AG09319 (cell line): ENCODE data around the gene ESRRA.
"Not testable (repeated sequence)": the region's sequence is repeated elsewhere in the genome, so short reads cannot be mapped to it uniquely, and the experiment has no call there.

Source experiments
- DNase-seq: peaks from one replicate; pipeline ENCODE4 v3.0.0-alpha.2; 2010; ENCODE audit warnings: low read depth; ENCODE audit errors: extremely low read depth
- TF ChIP-seq, protein P1 (sequence below): IDR thresholded peaks from 2 replicates; pipeline ENCODE4 v1.5.1; 2011; ENCODE audit warnings: low read depth, mild to moderate bottlenecking, inconsistent platforms, low read length, moderate library complexity

ESRRA gene

DNA sequence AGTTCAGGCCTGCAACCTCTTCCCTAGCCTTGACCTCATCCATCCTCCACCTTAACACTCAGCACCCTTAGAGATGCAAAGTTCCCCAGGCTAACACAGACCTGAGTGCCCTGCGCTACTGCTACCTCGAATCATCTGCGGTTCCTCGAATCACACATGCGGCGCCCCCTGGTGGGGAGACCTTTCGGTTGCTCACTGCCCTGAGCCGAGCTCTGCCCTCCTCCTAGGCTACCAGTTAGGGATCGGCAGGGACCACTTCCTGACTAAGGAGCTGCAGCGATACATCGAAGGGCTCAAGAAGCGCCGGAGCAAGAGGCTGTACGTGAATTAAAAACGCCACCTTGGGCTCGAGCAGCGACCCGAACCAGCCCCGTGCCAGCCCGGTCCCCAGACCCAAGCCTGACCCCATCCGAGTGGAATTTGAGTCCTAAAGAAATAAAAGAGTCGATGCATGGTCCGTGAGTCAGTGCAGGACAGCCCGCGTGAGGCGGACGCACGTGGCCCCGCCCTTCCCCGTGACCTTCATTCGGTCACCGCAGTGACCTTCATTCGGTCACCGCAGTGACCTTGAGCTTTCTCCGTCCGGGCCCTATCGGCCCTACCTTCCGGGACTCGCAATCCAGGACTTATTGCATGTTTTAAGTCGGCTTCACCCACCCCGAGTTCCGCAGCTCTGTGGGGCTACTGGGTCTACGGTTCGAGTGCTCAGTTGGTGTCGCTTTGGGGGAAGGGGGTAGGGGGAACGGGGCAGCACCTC, 830 bp upstream of the ESRRA start:
- DNase-seq, result peak; percentile 63
- TF ChIP-seq, protein P1, sequence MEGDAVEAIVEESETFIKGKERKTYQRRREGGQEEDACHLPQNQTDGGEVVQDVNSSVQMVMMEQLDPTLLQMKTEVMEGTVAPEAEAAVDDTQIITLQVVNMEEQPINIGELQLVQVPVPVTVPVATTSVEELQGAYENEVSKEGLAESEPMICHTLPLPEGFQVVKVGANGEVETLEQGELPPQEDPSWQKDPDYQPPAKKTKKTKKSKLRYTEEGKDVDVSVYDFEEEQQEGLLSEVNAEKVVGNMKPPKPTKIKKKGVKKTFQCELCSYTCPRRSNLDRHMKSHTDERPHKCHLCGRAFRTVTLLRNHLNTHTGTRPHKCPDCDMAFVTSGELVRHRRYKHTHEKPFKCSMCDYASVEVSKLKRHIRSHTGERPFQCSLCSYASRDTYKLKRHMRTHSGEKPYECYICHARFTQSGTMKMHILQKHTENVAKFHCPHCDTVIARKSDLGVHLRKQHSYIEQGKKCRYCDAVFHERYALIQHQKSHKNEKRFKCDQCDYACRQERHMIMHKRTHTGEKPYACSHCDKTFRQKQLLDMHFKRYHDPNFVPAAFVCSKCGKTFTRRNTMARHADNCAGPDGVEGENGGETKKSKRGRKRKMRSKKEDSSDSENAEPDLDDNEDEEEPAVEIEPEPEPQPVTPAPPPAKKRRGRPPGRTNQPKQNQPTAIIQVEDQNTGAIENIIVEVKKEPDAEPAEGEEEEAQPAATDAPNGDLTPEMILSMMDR, result peak; percentile 90

DNA sequence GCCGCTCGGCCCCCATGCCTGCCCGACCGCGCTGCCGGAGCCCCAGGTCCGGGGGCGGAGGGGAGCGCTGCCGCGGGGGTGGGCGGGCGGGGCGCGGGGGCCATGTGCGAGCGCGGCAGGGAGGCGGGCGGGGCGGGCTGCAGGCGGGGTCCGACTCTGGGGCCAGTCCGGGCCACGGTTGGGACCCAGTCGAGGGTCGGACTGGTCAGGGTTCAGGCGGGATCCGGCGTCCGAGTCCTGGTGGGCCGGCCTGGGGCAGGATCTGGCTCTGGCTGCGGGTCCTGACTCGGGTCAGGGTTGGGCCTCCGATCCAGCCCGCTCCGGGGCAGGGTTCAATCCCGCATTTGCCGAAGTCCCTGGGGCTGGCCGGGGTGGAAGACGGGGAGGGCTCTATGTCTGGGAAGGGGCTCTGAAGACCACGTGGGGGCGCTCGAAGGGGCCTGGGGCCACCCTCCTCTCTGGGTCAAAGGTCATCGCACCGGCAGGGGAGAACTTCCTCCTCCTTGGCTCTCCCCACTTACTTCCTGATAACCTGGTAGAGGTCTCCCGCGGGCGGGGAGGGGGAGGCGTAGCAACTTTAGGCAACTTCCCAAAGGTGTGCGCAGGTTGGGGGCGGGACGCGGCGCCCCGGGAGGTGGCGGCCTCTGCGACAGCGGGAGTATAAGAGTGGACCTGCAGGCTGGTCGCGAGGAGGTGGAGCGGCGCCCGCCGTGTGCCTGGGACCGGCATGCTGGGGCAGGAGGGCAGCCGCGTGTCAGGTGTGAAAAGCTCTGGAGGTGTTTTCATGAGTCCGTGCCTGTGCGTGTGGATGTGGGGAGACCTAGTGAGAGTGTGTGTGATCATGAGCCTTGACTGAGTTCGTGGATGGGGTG, 603 bp downstream of the ESRRA start:
- DNase-seq, result no peak
- TF ChIP-seq, protein P1, result peak; percentile 28

DNA sequence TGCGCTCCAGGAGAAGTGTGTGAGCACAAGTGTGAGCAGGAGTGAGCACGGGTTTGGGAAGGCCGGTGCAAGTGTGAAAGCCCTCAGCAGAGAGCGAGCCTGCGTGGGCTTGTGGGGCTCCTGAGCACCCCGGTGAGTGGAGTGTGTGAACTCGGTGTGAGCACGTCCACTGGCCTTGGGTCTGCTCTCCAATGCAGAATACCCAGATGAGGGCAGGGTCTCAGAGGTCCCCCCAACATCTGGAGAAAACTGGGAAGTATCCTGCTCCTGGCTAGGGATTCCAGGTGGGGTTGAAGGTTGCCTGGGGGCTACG, 1.2 kb downstream of the ESRRA start:
- DNase-seq, result no peak
- TF ChIP-seq, protein P1, result no peak

DNA sequence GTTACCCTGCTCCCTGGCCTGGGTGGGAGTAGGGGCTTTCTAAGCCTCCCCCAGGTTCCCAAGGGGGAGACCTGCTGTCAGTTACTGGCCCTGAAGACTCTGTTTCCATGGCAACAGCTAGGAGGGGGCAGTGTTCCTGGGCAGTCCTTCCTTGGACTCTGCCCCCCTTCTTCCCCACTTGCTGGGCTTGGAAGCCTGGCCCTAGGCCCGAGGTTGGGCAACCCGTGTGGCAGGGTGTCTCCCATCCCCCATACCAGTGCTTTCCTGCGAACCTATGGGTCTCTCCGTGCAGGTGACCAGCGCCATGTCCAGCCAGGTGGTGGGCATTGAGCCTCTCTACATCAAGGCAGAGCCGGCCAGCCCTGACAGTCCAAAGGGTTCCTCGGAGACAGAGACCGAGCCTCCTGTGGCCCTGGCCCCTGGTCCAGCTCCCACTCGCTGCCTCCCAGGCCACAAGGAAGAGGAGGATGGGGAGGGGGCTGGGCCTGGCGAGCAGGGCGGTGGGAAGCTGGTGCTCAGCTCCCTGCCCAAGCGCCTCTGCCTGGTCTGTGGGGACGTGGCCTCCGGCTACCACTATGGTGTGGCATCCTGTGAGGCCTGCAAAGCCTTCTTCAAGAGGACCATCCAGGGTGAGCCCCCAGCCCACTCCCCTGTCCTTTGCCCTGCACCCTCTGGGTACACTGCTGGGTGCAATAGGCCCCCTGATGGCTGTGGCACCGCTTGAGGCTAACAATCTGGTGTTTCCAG, 1.7 kb downstream of the ESRRA start:
- TF ChIP-seq, protein P1, result no peak
- DNase-seq, result no peak

DNA sequence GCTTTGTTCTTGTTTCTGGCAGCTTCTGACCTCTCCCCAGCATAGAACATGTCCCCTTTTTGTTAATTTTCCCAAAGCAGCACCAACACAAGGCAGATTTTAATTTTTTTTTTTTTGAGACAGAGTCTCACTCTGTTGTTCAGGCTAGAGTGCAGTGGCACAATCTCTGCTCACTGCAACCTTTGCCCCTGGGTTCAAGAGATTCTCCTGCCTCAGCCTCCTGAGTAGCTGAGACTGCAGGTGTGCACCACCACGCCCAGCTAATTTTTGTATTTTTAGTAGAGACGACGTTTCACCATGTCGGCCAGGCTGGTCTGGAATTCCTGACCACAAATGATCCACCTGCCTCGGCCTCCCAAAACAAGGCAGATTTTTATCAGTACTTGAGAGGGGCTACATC, 2.5 kb downstream of the ESRRA start:
- not testable (repeated sequence) for DNase-seq

DNA sequence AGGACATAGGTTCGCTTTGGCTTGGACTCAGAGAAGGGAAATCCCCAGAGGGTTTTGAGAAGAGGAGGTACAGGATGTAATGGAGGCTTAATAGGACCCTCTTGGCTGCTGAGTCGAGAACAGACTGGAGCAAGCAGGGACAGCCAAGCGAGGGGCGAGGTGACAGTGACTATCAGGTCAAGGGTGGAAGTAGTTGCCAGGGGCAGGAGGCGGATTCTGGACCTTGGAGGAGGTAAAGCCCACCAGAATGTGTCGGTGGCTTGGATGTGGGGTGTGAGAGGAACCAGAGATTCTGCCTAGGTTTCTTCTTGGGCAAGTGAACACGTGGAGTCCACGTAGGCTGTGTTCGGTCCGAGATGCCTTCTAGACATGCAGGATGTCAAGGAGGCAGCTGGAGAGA, 7.6 kb downstream of the ESRRA start:
- TF ChIP-seq, protein P1, result no peak
- DNase-seq, result no peak

DNA sequence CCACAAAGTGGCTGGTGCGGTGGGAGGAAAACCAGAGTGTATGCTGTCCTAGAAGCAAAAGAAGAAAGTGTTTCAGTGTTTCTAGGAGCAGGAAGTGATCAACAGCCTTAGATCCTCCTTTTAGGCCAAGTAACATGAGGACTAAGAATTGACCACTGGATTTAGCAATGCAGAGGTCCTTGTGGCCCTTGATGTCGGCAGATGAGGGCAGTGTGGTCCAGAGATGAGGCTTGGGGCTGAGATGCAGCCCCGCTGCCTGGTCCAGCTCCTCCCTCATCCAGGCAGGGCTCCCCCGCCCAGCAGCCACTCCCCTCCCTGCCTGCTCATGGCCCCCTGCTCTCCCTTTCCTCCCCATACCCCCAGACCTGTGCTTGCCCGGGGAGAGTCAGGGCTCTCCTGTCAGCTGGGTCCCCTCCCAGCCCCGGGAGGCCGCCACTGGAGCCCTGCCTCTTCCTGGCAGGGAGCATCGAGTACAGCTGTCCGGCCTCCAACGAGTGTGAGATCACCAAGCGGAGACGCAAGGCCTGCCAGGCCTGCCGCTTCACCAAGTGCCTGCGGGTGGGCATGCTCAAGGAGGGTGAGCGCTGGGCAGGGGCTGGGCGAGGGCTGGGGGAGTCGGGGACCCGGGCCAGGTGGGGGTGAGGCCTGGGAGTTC, 8.3 kb downstream of the ESRRA start:
- TF ChIP-seq, protein P1, result peak; percentile 2
- no peak for DNase-seq
